GM12878 (cell line): Measurements from ENCODE around the gene PAX4. TPM values are rescaled to one million over a fixed set of nuclear protein-coding genes. Genes with fewer than 3 reads are reported as not detected.

ENCODE experiments used
- ATAC-seq: fragments of 200-7000 bp; cut with Tn5 transposase; 3 replicates; pipeline ENCODE4 v1.9.1; 2020; ENCODE audit warnings: mild to moderate bottlenecking, moderate library complexity
- BruUV-seq: library from RNA; stranded (reverse); fragments of 400-500 nt; replicated peaks from 2 replicates; lab custom pipeline; 2021; lab: Mats Ljungman, UMichigan
- CTCF ChIA-PET: fragments of 300-600 bp; sonication (Branson Sonifier 250); formaldehyde crosslinking; extraction: SDS; loops from one replicate; lab custom pipeline; 2021; ENCODE audit warnings: inconsistent platforms; lab: Yijun Ruan, JAX
- POLR2A ChIA-PET: fragments of 350-600 bp; formaldehyde crosslinking; extraction: SDS; loops from one replicate; lab custom pipeline; 2021; ENCODE audit warnings: inconsistent platforms; lab: Charles Lee
- RAD21 ChIA-PET: fragments of 300-600 bp; sonication (Branson Sonifier 250); formaldehyde crosslinking; loops from one replicate; lab custom pipeline; 2023; ENCODE audit warnings: antibody characterized with exemption; ENCODE audit not compliant: unreplicated experiment; lab: Charles Lee
- SMC1A ChIA-PET: fragments of 300-600 bp; sonication (Branson Sonifier 250); formaldehyde crosslinking; loops from one replicate; lab custom pipeline; 2023; ENCODE audit not compliant: unreplicated experiment, uncharacterized antibody; lab: Charles Lee
- DNase-seq: peaks from one replicate; pipeline ENCODE4 v3.0.0-alpha.2; 2011; ENCODE audit warnings: low read depth, low spot score
- FAIRE-seq: peaks from 3 replicates; lab custom pipeline; 2011; peaks lifted over from hg19 to GRCh38; lab: Jason Lieb, UNC
- H2AFZ ChIP-seq: 2 replicates; pipeline ENCODE4 v1.6.0; 2011; ENCODE audit warnings: low read depth, low read length, control low read depth; ENCODE audit not compliant: control insufficient read depth
- H3K27ac ChIP-seq: 2 replicates; pipeline ENCODE4 v1.5.1; 2011; ENCODE audit warnings: control low read depth; ENCODE audit not compliant: control insufficient read depth, insufficient read depth
- H3K27me3 ChIP-seq, 2 experiments: replicated peaks in 1 of 2; 2 replicates each; pipeline versions ENCODE4 v1.6.0 to v1.6.1; 2011; ENCODE audit warnings: low read length in 1 of 2; ENCODE audit not compliant: control insufficient read depth in 2 of 2, insufficient read depth in 2 of 2
- H3K36me3 ChIP-seq, 2 experiments: 2 replicates each; pipeline ENCODE4 v1.5.1; 2011; ENCODE audit warnings: low read length in 1 of 2; ENCODE audit not compliant: control insufficient read depth in 2 of 2, insufficient read depth in 2 of 2
- H3K4me1 ChIP-seq: 2 replicates; pipeline ENCODE4 v1.6.1; 2011; ENCODE audit warnings: mild to moderate bottlenecking, low read length, moderate library complexity, mixed read lengths; ENCODE audit not compliant: control insufficient read depth, insufficient read depth
- H3K4me2 ChIP-seq: 2 replicates; pipeline ENCODE4 v1.6.0; 2011; ENCODE audit warnings: control low read depth; ENCODE audit not compliant: control insufficient read depth, insufficient read depth
- H3K4me3 ChIP-seq: fragments of 200-600 bp; sonication (generic); 2 replicates; pipeline ENCODE4 v1.5.1; 2016
- H3K79me2 ChIP-seq: 2 replicates; pipeline ENCODE4 v1.6.0; 2011; ENCODE audit warnings: low read length; ENCODE audit not compliant: control insufficient read depth, insufficient read depth
- H3K9ac ChIP-seq: 2 replicates; pipeline ENCODE4 v1.8.0; 2011; ENCODE audit warnings: low read length, control low read depth, mixed read lengths; ENCODE audit not compliant: control insufficient read depth, insufficient read depth
- H3K9me3 ChIP-seq: replicated peaks from 3 replicates; pipeline ENCODE4 v1.5.1; 2011; ENCODE audit warnings: mild to moderate bottlenecking, low read length; ENCODE audit not compliant: control insufficient read depth, insufficient read depth
- H4K20me1 ChIP-seq: 2 replicates; pipeline ENCODE4 v1.6.0; 2011; ENCODE audit not compliant: control insufficient read depth, insufficient read depth
- GATAD2B ChIP-seq: fragments of 450-650 bp; conservative IDR thresholded peaks from 2 replicates; pipeline ENCODE4 v1.6.1; 2017; ENCODE audit warnings: low read depth, mild to moderate bottlenecking, moderate library complexity
- IRF4 ChIP-seq: IDR thresholded peaks from 2 replicates; pipeline ENCODE4 v1.6.1; 2011; ENCODE audit warnings: low read depth, low read length
- MEF2B ChIP-seq: fragments of 450-650 bp; IDR thresholded peaks from 2 replicates; pipeline ENCODE4 v1.6.1; 2018; ENCODE audit warnings: mild to moderate bottlenecking, moderate library complexity; ENCODE audit not compliant: partially characterized antibody, poor library complexity, severe bottlenecking
- SMARCA5 ChIP-seq: fragments of 450-650 bp; IDR thresholded peaks from 2 replicates; pipeline ENCODE4 v1.6.1; 2017; ENCODE audit warnings: mild to moderate bottlenecking
- SMC3 ChIP-seq: IDR thresholded peaks from 2 replicates; pipeline ENCODE4 v1.6.1; 2011; ENCODE audit warnings: low read length, improper control_type of control experiment, borderline replicate concordance
- SREBF1 ChIP-seq: IDR thresholded peaks from 2 replicates; pipeline ENCODE4 v1.6.1; 2012; ENCODE audit warnings: mild to moderate bottlenecking, low read length
- WGBS: methylation state at CpG from one replicate; pipeline ENCODE4 v1.1.6; 2016; ENCODE audit warnings: low lambda C conversion rate; ENCODE audit not compliant: insufficient replicate concordance, insufficient coverage; ENCODE audit errors: missing lambda C conversion rate; 5-methylcytosine and 5-hydroxymethylcytosine counted together
- in situ Hi-C: fragments of 300-500 bp; cut with MboI; formaldehyde crosslinking; loops from 9 replicates; pipeline ENCODE4 v1.14.3; 2018; ENCODE audit warnings: mixed read lengths
- intact Hi-C: fragments of 100-400 bp; cut with micrococcal nuclease; formaldehyde crosslinking; loops from one replicate; pipeline ENCODE4 v1.14.2; 2022; ENCODE audit not compliant: unreplicated experiment
- polyA plus RNA-seq, 11 experiments: library from polyadenylated mRNA; depleted of rRNA in 4 of 11; unstranded in 6 of 11; stranded (reverse) in 5 of 11; fragments of >200 nt; fragmentation: Nextera tagmentation in 4 of 11; fragmentation: Illumina TruSeq in 1 of 11; extraction: Ambion mirVana in 4 of 11; extraction: Trizol in 1 of 11; gene quantifications; 1 replicate in 1 of 11; 2 replicates in 10 of 11; pipeline versions ENCODE4 v1.2.1 to v1.2.3, GENCODE V29; 2011 to 2016; ENCODE audit warnings: inconsistent platforms in 2 of 11, missing spikeins in 2 of 11, low read depth in 1 of 11
- total RNA-seq, 4 experiments: library from RNA; depleted of rRNA in 3 of 4; stranded (reverse); fragments of >200 nt in 3 of 4; fragmentation: Illumina TruSeq in 1 of 4; extraction: Trizol in 1 of 4; gene quantifications; 2 replicates each; pipeline versions ENCODE4 v1.2.1 to v1.2.3, GENCODE V29; 2013 to 2021
- TF ChIP-seq, protein P1 (sequence below): fragments of 450-650 bp; IDR thresholded peaks from 2 replicates; pipeline ENCODE4 v1.6.1; 2017; ENCODE audit warnings: low read depth, mild to moderate bottlenecking, moderate library complexity

PAX4 gene
- total and polyA plus RNA-seq, 10 of the 15 experiments (the other 5 are each of a cell fraction or from before 2014, with no cell fraction given), result 0.27 TPM; not detected in 9

DNA sequence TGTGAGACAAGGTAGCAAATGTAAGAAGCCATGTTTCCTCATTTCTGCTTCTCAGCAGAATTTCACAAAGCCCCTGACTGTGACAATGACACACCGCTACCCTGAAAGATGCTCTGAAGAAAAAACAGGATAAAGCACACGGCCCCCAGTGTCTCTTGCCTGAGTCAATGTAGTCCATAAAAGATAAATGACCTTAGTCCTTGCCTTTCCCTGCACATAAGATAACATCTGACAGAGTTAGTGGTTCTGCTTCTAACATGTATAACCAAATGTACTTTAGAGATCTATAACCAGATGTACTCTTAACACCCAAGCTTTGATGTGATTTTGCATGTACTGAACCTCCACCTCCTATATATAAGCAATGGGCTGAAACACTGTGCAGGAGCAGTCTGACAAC, 31.0 kb upstream of the PAX4 start:
- Histone ChIP-seq H3K9ac (no peak overlapping the region), H3K4me3 (no peak overlapping the region), H4K20me1 (no peaks in the 10 kb centered on the region), H2AFZ (no peak overlapping the region), H3K9me3 (no peaks in the 10 kb centered on the region), H3K27me3 (no peaks in the 10 kb centered on the region), H3K4me2 (no peak overlapping the region), H3K4me1 (peaks cover 6% of the 10 kb centered on the region), H3K36me3 (no peaks in the 10 kb centered on the region), H3K27ac (no peak overlapping the region), H3K79me2 (peaks cover 26% of the 10 kb centered on the region)
- DNase-seq (no peak), FAIRE-seq (no peak), ATAC-seq (no peak)
- in situ Hi-C loops (no loop called here), intact Hi-C loops (no loop called here)
- POLR2A ChIA-PET, result interaction anchor here (0.6 to 1.4 kb wide), 3 partner anchors 29 to 312 kb away, joined by 3 to 5 read pairs (median 3); partner anchors contain the start of gene ARF5
- WGBS, result 69% methylated on average over 2 of the region's 2 CpGs
- SMC1A ChIA-PET, result interaction anchor here (1.7 kb wide), 1 partner anchor 12 kb away, joined by 6 read pairs; no protein-coding TSS in a partner anchor
- RAD21 ChIA-PET, result no interaction called here
- CTCF ChIA-PET, result interaction anchor here (0.6 kb wide), 1 partner anchor 485 kb away, joined by 3 read pairs; no protein-coding TSS in a partner anchor
- no peak for TF ChIP-seq GATAD2B
- TF ChIP-seq SREBF1, result no peak
- no peak for TF ChIP-seq MEF2B
- TF ChIP-seq SMARCA5, result no peak
- TF ChIP-seq, protein P1, sequence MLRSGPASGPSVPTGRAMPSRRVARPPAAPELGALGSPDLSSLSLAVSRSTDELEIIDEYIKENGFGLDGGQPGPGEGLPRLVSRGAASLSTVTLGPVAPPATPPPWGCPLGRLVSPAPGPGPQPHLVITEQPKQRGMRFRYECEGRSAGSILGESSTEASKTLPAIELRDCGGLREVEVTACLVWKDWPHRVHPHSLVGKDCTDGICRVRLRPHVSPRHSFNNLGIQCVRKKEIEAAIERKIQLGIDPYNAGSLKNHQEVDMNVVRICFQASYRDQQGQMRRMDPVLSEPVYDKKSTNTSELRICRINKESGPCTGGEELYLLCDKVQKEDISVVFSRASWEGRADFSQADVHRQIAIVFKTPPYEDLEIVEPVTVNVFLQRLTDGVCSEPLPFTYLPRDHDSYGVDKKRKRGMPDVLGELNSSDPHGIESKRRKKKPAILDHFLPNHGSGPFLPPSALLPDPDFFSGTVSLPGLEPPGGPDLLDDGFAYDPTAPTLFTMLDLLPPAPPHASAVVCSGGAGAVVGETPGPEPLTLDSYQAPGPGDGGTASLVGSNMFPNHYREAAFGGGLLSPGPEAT, result no peak
- no peak for TF ChIP-seq IRF4
- TF ChIP-seq SMC3, result no peak
- BruUV-seq, result no TSS peak
